ENCODE data around the gene AGBL2. TPM values are rescaled to one million over a fixed set of nuclear protein-coding genes. Genes with fewer than 3 reads are reported as not detected.
A peak's percentile ranks its signal among the peaks of the same experiment; 100 is the strongest.

Gene AGBL2
- total RNA-seq, 1 experiment from 2014 or later, result 3.0 TPM

DNA sequence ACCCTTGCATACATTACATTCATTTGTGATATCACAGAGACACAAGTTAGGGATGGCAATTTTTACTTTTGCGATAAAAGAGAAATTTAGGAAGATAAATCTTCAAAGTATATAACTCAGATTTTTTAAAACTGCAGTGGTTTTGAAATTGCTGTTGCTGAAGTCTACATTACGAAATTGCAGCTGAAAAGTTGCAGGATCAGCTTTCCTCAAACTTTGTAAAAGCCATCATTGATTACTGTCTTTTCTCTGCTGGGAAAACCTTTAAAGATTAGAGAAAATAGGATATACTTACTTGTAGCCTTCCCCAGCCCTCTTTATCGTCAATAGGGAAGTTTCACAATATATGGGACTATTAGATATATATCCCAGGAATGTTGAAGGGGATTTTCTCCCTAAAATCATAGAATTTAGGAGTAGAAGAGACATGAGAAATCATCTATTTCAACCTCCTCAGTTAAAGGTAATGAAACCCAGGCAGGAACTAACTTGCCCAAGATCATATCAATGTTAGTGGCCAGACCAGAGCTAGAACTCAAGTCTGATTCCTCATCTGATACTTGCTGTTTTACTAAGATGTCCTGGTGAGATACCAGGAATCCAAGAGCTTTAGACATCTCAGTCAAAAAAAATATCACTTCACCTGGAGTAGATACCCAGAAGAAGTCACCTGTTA lies 10.4 kb upstream of the AGBL2 start:
- Histone ChIP-seq H3K27ac (ENCODE audit: insufficient read length, low read depth, low read length) (no peak overlapping the region), H4K5ac (ENCODE audit: insufficient read length, low read depth, low read length) (no peak overlapping the region), H3K18ac (ENCODE audit: insufficient read length, low read depth, low read length) (no peak overlapping the region), H4K8ac (replicated peaks; ENCODE audit: insufficient read length, low read depth, low read length) (no peak overlapping the region), H2BK12ac (ENCODE audit: insufficient read length, low read depth, low read length) (no peak overlapping the region), H3K56ac (ENCODE audit: insufficient read length, low read depth, low read length) (no peak overlapping the region), H2BK120ac (ENCODE audit: low read depth, low read length, poor library complexity, severe bottlenecking) (no peak overlapping the region), H3K23ac (ENCODE audit: insufficient read length, low read depth, low read length) (no peak overlapping the region), H3K14ac (ENCODE audit: insufficient read depth, low read length) (no peak overlapping the region), H4K20me1 (ENCODE audit: control insufficient read depth, insufficient read depth, insufficient read length) (no peaks in the 10 kb centered on the region), H3K4ac (ENCODE audit: low read depth, low read length) (no peak overlapping the region), H3K79me1 (ENCODE audit: insufficient read depth, low read depth, low read length, poor library complexity, severe bottlenecking) (no peaks in the 10 kb centered on the region), H2BK5ac (ENCODE audit: insufficient read length, low read length) (no peak overlapping the region), H4K91ac (ENCODE audit: insufficient read length, low read depth, low read length) (no peak overlapping the region), H3K4me2 (ENCODE audit: insufficient read depth, insufficient read length, low read length) (no peak overlapping the region), H3K4me1 (ENCODE audit: insufficient read depth, low read length) (no peaks in the 10 kb centered on the region), H2AFZ (ENCODE audit: low read length) (no peak overlapping the region), H3K79me2 (ENCODE audit: insufficient read depth, low read length) (no peaks in the 10 kb centered on the region), H3K9me3 (ENCODE audit: control insufficient read depth, low read depth, low read length) (no peaks in the 10 kb centered on the region), H3K9ac (ENCODE audit: extremely low read depth, insufficient read length, low read length) (no peak overlapping the region), H2AK5ac (ENCODE audit: insufficient read length, low read length) (no peak overlapping the region), H3T11ph (ENCODE audit: low read length) (no peak overlapping the region), H2BK15ac (ENCODE audit: low read depth, low read length) (no peak overlapping the region), H2BK20ac (ENCODE audit: low read depth, low read length, poor library complexity, severe bottlenecking) (no peak overlapping the region), H3K27me3 (ENCODE audit: insufficient read depth, low read length) (no peaks in the 10 kb centered on the region), H3K23me2 (ENCODE audit: insufficient read length, low read depth, low read length, poor library complexity, severe bottlenecking) (no peaks in the 10 kb centered on the region)
- H3K4me1 Mint-ChIP-seq, result no peaks in the 10 kb centered on the region
- no peaks in the 10 kb centered on the region for H3K9me3 Mint-ChIP-seq
- peaks cover 38 to 90% (median 67%) of the 10 kb centered on the region in 3 experiments; a peak in 6 of 7 replicates for H3K36me3 Mint-ChIP-seq (ENCODE audit: insufficient read depth in 1 of 3, low read depth in 3 of 3)
- H3K27ac Mint-ChIP-seq, result peak overlapping the region in 1 of 3 experiments; percentile 41; a peak in 2 of 7 replicates
- no CpG with 5 or more reads among the region's 3 CpGs for WGBS (ENCODE audit: extremely low coverage, insufficient read length, low lambda C conversion rate)
- TF ChIP-seq, protein P1, sequence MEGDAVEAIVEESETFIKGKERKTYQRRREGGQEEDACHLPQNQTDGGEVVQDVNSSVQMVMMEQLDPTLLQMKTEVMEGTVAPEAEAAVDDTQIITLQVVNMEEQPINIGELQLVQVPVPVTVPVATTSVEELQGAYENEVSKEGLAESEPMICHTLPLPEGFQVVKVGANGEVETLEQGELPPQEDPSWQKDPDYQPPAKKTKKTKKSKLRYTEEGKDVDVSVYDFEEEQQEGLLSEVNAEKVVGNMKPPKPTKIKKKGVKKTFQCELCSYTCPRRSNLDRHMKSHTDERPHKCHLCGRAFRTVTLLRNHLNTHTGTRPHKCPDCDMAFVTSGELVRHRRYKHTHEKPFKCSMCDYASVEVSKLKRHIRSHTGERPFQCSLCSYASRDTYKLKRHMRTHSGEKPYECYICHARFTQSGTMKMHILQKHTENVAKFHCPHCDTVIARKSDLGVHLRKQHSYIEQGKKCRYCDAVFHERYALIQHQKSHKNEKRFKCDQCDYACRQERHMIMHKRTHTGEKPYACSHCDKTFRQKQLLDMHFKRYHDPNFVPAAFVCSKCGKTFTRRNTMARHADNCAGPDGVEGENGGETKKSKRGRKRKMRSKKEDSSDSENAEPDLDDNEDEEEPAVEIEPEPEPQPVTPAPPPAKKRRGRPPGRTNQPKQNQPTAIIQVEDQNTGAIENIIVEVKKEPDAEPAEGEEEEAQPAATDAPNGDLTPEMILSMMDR (conservative IDR thresholded peaks at IDR 0.05), result no peak
- no peak for DNase-seq
- H3K27me3 Mint-ChIP-seq (ENCODE audit: low read depth), result no peaks in the 10 kb centered on the region
- no peak overlapping the region for H3K4me3 Mint-ChIP-seq

Measured in H9 (cell line).